GM12878 (cell line): ENCODE measurements around the gene NFAM1. TPM values are rescaled to one million over a fixed set of nuclear protein-coding genes. Genes with fewer than 3 reads are reported as not detected.

ENCODE experiments used
- ATAC-seq: fragments of 200-7000 bp; cut with Tn5 transposase; 3 replicates; pipeline ENCODE4 v1.9.1; 2020; ENCODE audit warnings: mild to moderate bottlenecking, moderate library complexity
- BruUV-seq: library from RNA; stranded (reverse); fragments of 400-500 nt; replicated peaks from 2 replicates; lab custom pipeline; 2021; lab: Mats Ljungman, UMichigan
- CTCF ChIA-PET: fragments of 300-600 bp; sonication (Branson Sonifier 250); formaldehyde crosslinking; extraction: SDS; loops from one replicate; lab custom pipeline; 2021; ENCODE audit warnings: inconsistent platforms; lab: Yijun Ruan, JAX
- POLR2A ChIA-PET: fragments of 350-600 bp; formaldehyde crosslinking; extraction: SDS; loops from one replicate; lab custom pipeline; 2021; ENCODE audit warnings: inconsistent platforms; lab: Charles Lee
- RAD21 ChIA-PET: fragments of 300-600 bp; sonication (Branson Sonifier 250); formaldehyde crosslinking; loops from one replicate; lab custom pipeline; 2023; ENCODE audit warnings: antibody characterized with exemption; ENCODE audit not compliant: unreplicated experiment; lab: Charles Lee
- SMC1A ChIA-PET: fragments of 300-600 bp; sonication (Branson Sonifier 250); formaldehyde crosslinking; loops from one replicate; lab custom pipeline; 2023; ENCODE audit not compliant: unreplicated experiment, uncharacterized antibody; lab: Charles Lee
- DNase-seq: peaks from one replicate; pipeline ENCODE4 v3.0.0-alpha.2; 2011; ENCODE audit warnings: low read depth, low spot score
- FAIRE-seq: peaks from 3 replicates; lab custom pipeline; 2011; peaks lifted over from hg19 to GRCh38; lab: Jason Lieb, UNC
- H2AFZ ChIP-seq: 2 replicates; pipeline ENCODE4 v1.6.0; 2011; ENCODE audit warnings: low read depth, low read length, control low read depth; ENCODE audit not compliant: control insufficient read depth
- H3K27ac ChIP-seq: 2 replicates; pipeline ENCODE4 v1.5.1; 2011; ENCODE audit warnings: control low read depth; ENCODE audit not compliant: control insufficient read depth, insufficient read depth
- H3K27me3 ChIP-seq, 2 experiments: replicated peaks in 1 of 2; 2 replicates each; pipeline versions ENCODE4 v1.6.0 to v1.6.1; 2011; ENCODE audit warnings: low read length in 1 of 2; ENCODE audit not compliant: control insufficient read depth in 2 of 2, insufficient read depth in 2 of 2
- H3K36me3 ChIP-seq, 2 experiments: 2 replicates each; pipeline ENCODE4 v1.5.1; 2011; ENCODE audit warnings: low read length in 1 of 2; ENCODE audit not compliant: control insufficient read depth in 2 of 2, insufficient read depth in 2 of 2
- H3K4me1 ChIP-seq: 2 replicates; pipeline ENCODE4 v1.6.1; 2011; ENCODE audit warnings: mild to moderate bottlenecking, low read length, moderate library complexity, mixed read lengths; ENCODE audit not compliant: control insufficient read depth, insufficient read depth
- H3K4me2 ChIP-seq: 2 replicates; pipeline ENCODE4 v1.6.0; 2011; ENCODE audit warnings: control low read depth; ENCODE audit not compliant: control insufficient read depth, insufficient read depth
- H3K4me3 ChIP-seq: fragments of 200-600 bp; sonication (generic); 2 replicates; pipeline ENCODE4 v1.5.1; 2016
- H3K79me2 ChIP-seq: 2 replicates; pipeline ENCODE4 v1.6.0; 2011; ENCODE audit warnings: low read length; ENCODE audit not compliant: control insufficient read depth, insufficient read depth
- H3K9ac ChIP-seq: 2 replicates; pipeline ENCODE4 v1.8.0; 2011; ENCODE audit warnings: low read length, control low read depth, mixed read lengths; ENCODE audit not compliant: control insufficient read depth, insufficient read depth
- H3K9me3 ChIP-seq: replicated peaks from 3 replicates; pipeline ENCODE4 v1.5.1; 2011; ENCODE audit warnings: mild to moderate bottlenecking, low read length; ENCODE audit not compliant: control insufficient read depth, insufficient read depth
- H4K20me1 ChIP-seq: 2 replicates; pipeline ENCODE4 v1.6.0; 2011; ENCODE audit not compliant: control insufficient read depth, insufficient read depth
- CBX5 ChIP-seq: sonication (generic); IDR thresholded peaks from 2 replicates; pipeline ENCODE4 v1.6.1; 2016; ENCODE audit warnings: low read depth, moderate library complexity, mild to moderate bottlenecking, inconsistent platforms
- ELK1 ChIP-seq: IDR thresholded peaks from 2 replicates; pipeline ENCODE4 v1.6.1; 2012; ENCODE audit warnings: low read depth, low read length, improper control_type of control experiment
- EP300 ChIP-seq, 2 experiments: fragments of 150-350 bp in 1 of 2; IDR thresholded peaks; 2 replicates each; pipeline ENCODE4 v1.6.1; 2011 to 2012; ENCODE audit warnings: low read depth in 2 of 2, low read length in 2 of 2, borderline replicate concordance in 1 of 2, improper control_type of control experiment in 1 of 2, inconsistent platforms in 1 of 2; ENCODE audit not compliant: control insufficient read depth in 1 of 2
- FOS ChIP-seq: IDR thresholded peaks from 3 replicates; pipeline ENCODE4 v1.6.1; 2011; ENCODE audit warnings: borderline replicate concordance; ENCODE audit not compliant: insufficient read length; ENCODE audit errors: extremely low read depth
- RAD51 ChIP-seq: fragments of 450-650 bp; IDR thresholded peaks from 2 replicates; pipeline ENCODE4 v1.6.1; 2016; ENCODE audit warnings: moderate library complexity, mild to moderate bottlenecking, inconsistent platforms
- RBBP5 ChIP-seq: fragments of 200-600 bp; sonication (generic); conservative IDR thresholded peaks from 2 replicates; pipeline ENCODE4 v1.6.1; 2016
- SIX5 ChIP-seq: IDR thresholded peaks from 2 replicates; pipeline ENCODE4 v1.6.1; 2011; ENCODE audit warnings: mild to moderate bottlenecking, low read depth, low read length, moderate library complexity; ENCODE audit not compliant: severe bottlenecking
- SRF ChIP-seq, 2 experiments: IDR thresholded peaks; 2 replicates each; pipeline ENCODE4 v1.6.1; 2011; ENCODE audit warnings: low read depth in 2 of 2, low read length in 2 of 2, mild to moderate bottlenecking in 1 of 2, moderate library complexity in 1 of 2
- ZSCAN29 ChIP-seq: fragments of 450-650 bp; IDR thresholded peaks from 2 replicates; pipeline ENCODE4 v1.6.1; 2017; ENCODE audit warnings: mild to moderate bottlenecking, moderate library complexity
- WGBS: methylation state at CpG from one replicate; pipeline ENCODE4 v1.1.6; 2016; ENCODE audit warnings: low lambda C conversion rate; ENCODE audit not compliant: insufficient replicate concordance, insufficient coverage; ENCODE audit errors: missing lambda C conversion rate; 5-methylcytosine and 5-hydroxymethylcytosine counted together
- in situ Hi-C: fragments of 300-500 bp; cut with MboI; formaldehyde crosslinking; loops from 9 replicates; pipeline ENCODE4 v1.14.3; 2018; ENCODE audit warnings: mixed read lengths
- intact Hi-C: fragments of 100-400 bp; cut with micrococcal nuclease; formaldehyde crosslinking; loops from one replicate; pipeline ENCODE4 v1.14.2; 2022; ENCODE audit not compliant: unreplicated experiment
- polyA plus RNA-seq, 11 experiments: library from polyadenylated mRNA; depleted of rRNA in 4 of 11; unstranded in 6 of 11; stranded (reverse) in 5 of 11; fragments of >200 nt; fragmentation: Nextera tagmentation in 4 of 11; fragmentation: Illumina TruSeq in 1 of 11; extraction: Ambion mirVana in 4 of 11; extraction: Trizol in 1 of 11; gene quantifications; 1 replicate in 1 of 11; 2 replicates in 10 of 11; pipeline versions ENCODE4 v1.2.1 to v1.2.3, GENCODE V29; 2011 to 2016; ENCODE audit warnings: inconsistent platforms in 2 of 11, missing spikeins in 2 of 11, low read depth in 1 of 11
- total RNA-seq, 4 experiments: library from RNA; depleted of rRNA in 3 of 4; stranded (reverse); fragments of >200 nt in 3 of 4; fragmentation: Illumina TruSeq in 1 of 4; extraction: Trizol in 1 of 4; gene quantifications; 2 replicates each; pipeline versions ENCODE4 v1.2.1 to v1.2.3, GENCODE V29; 2013 to 2021
- TF ChIP-seq, protein P1 (sequence below): fragments of 450-650 bp; IDR thresholded peaks from 2 replicates; pipeline ENCODE4 v1.6.1; 2018; ENCODE audit warnings: borderline replicate concordance, mild to moderate bottlenecking; ENCODE audit not compliant: partially characterized antibody

NFAM1 gene
- total and polyA plus RNA-seq, 10 of the 15 experiments (the other 5 are each of a cell fraction or from before 2014, with no cell fraction given), result 0.13 to 1.3 (median 0.24) TPM; not detected in 3

GRCh38 chr22:42414021-42414420 is 18.2 kb downstream of the NFAM1 start (continued):
- TF ChIP-seq ZSCAN29 (no peak), RBBP5 (no peak)

DNA sequence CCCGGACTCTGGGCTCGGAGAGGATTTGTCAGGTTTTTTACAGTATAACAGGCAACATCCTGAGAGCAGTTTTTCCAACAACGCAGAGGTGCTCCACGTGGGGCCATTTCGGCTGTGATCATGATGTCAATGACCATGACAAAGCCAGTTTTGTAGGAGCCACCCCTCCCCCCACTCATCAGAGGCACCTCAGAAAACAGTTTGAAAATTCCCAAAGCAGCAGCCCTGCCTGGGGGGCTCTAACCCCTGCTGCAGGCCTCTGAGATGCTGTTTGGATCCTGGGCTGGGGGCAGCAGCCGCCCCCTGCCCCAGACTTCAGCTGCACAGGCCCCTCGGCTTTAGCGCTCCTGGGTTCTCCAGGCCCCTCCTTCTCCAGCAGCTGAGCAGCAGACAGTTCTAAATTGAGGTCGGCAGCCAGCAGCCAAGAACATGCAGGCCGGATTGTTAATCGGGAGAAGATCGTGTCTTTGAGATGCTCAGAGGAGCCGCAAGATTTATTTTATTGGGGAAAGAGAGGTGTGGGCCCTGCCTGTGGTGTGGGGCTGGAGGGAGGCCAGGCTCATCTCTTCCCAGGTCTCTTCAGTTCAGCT is 19.4 kb downstream of the NFAM1 start:
- ATAC-seq (no peak), FAIRE-seq (no peak), DNase-seq (no peak)
- no peak overlapping the region for H3K4me3 ChIP-seq
- SMC1A ChIA-PET, result no interaction called here
- no peaks in the 10 kb centered on the region for H3K36me3 ChIP-seq
- POLR2A ChIA-PET, result interaction anchor here (0.6 kb wide), 1 partner anchor 24 kb away, joined by 6 read pairs; no protein-coding TSS in a partner anchor
- no peak overlapping the region for H2AFZ ChIP-seq
- H3K27ac ChIP-seq, result no peak overlapping the region
- TF ChIP-seq SRF (IDR thresholded peaks at IDR 0.05; ENCODE audit: low read depth in 2 of 2, low read length in 2 of 2), result no peak
- no peaks in the 10 kb centered on the region for H3K79me2 ChIP-seq
- BruUV-seq, result no TSS peak
- CTCF ChIA-PET, result no interaction called here
- H3K4me1 ChIP-seq, result no peaks in the 10 kb centered on the region
- no peaks in the 10 kb centered on the region for H4K20me1 ChIP-seq
- intact Hi-C loops, result no loop called here
- RAD21 ChIA-PET, result no interaction called here
- no peaks in the 10 kb centered on the region for H3K27me3 ChIP-seq
- H3K9ac ChIP-seq, result no peak overlapping the region
- no peaks in the 10 kb centered on the region for H3K9me3 ChIP-seq
- no peak overlapping the region for H3K4me2 ChIP-seq
- WGBS, result 78% methylated on average over 13 of the region's 13 CpGs
- in situ Hi-C loops, result no loop called here

GRCh38 chr22:42410708-42411107 is 21.5 kb downstream of the NFAM1 start:
- H3K4me1 ChIP-seq, result no peaks in the 10 kb centered on the region
- H3K27ac ChIP-seq, result no peak overlapping the region
- DNase-seq, result no peak
- H3K9ac ChIP-seq, result no peak overlapping the region
- H3K79me2 ChIP-seq, result no peaks in the 10 kb centered on the region
- no peak overlapping the region for H3K4me3 ChIP-seq
- BruUV-seq, result no TSS peak
- H3K27me3 ChIP-seq, result no peaks in the 10 kb centered on the region
- ChIA-PET SMC1A (no interaction called here), RAD21 (no interaction called here), CTCF (no interaction called here), POLR2A (no interaction called here)
- ATAC-seq, result no peak
- no peak overlapping the region for H3K4me2 ChIP-seq
- intact Hi-C loops, result no loop called here
- H4K20me1 ChIP-seq, result no peaks in the 10 kb centered on the region
- TF ChIP-seq RAD51, result no peak
- TF ChIP-seq EP300 (IDR thresholded peaks at IDR 0.05; ENCODE audit: borderline replicate concordance in 1 of 2, control insufficient read depth in 1 of 2, low read depth in 2 of 2, low read length in 2 of 2), result no peak
- no peak for TF ChIP-seq ELK1
- TF ChIP-seq CBX5, result no peak
- no peak for TF ChIP-seq FOS
- TF ChIP-seq, protein P1, sequence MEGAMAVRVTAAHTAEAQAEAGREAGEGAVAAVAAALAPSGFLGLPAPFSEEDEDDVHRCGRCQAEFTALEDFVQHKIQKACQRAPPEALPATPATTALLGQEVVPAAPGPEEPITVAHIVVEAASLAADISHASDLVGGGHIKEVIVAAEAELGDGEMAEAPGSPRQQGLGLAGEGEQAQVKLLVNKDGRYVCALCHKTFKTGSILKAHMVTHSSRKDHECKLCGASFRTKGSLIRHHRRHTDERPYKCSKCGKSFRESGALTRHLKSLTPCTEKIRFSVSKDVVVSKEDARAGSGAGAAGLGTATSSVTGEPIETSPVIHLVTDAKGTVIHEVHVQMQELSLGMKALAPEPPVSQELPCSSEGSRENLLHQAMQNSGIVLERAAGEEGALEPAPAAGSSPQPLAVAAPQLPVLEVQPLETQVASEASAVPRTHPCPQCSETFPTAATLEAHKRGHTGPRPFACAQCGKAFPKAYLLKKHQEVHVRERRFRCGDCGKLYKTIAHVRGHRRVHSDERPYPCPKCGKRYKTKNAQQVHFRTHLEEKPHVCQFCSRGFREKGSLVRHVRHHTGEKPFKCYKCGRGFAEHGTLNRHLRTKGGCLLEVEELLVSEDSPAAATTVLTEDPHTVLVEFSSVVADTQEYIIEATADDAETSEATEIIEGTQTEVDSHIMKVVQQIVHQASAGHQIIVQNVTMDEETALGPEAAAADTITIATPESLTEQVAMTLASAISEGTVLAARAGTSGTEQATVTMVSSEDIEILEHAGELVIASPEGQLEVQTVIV, result no peak
- no peak for TF ChIP-seq SIX5
- H2AFZ ChIP-seq, result no peak overlapping the region
- no peaks in the 10 kb centered on the region for H3K36me3 ChIP-seq
- no peaks in the 10 kb centered on the region for H3K9me3 ChIP-seq
- no peak for FAIRE-seq
- in situ Hi-C loops, result no loop called here
- 57% methylated on average over 7 of the region's 7 CpGs for WGBS
